ENCODE measurements around the gene NOTUM. TPM values are rescaled to one million over a fixed set of nuclear protein-coding genes. Genes with fewer than 3 reads are reported as not detected.
A peak's percentile ranks its signal among the peaks of the same experiment; 100 is the strongest.
"Not testable (repeated sequence)": the region's sequence is repeated elsewhere in the genome, so short reads cannot be mapped to it uniquely, and the experiment has no call there.

NOTUM gene
- total RNA-seq, 1 donor from 2014 or later, result not detected

GRCh38 chr17:81923302-81924260, 37.4 kb downstream of the NOTUM start:
- peak; percentile 51 for DNase-seq

GRCh38 chr17:81922566-81923301, 38.3 kb downstream of the NOTUM start:
- DNase-seq, result no peak

GRCh38 chr17:81921996-81922565, 38.9 kb downstream of the NOTUM start:
- no peak for DNase-seq

- DNase-seq, result no peak
Observed at GRCh38 chr17:81921537-81921862, 39.5 kb downstream of the NOTUM start.

GRCh38 chr17:81920612-81921536, 40.1 kb downstream of the NOTUM start:
- no peak for DNase-seq

DNA sequence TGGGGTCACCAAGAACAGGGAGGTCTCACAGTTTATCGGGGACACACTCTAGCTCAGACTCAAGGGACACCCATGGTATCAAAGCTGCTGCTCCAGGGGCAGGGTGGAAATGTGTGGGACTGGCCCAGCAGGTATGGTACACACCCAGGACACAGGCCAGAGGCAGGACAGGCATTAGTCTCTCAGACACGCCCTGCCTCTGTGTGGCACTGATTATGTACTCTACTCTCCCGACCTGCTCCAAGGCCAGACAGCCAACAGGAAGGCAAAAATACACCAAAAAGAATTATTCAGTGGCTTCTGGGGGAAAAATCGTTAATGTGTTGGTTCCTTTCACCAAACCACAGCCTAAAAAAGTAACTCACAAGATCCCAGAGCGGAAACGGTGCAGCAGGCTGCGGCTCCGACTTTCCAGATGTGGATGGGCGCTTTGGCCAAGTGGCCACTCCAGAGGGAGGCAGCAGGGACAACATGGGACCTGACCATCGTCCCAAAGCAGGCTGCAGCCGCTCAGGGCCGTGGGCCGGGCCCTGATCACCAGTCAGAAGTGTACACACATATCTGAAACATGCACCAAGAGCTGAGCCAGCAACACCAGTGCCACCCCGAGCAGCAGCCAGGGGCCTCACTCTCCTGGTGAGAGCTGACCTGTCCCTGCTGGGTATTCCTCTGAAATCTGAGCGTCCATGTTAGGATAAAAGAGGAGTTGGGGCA, 42.0 kb downstream of the NOTUM start:
- DNase-seq, result no peak

GRCh38 chr17:81918333-81918669, 42.7 kb downstream of the NOTUM start:
- DNase-seq, result not testable (repeated sequence)

DNA sequence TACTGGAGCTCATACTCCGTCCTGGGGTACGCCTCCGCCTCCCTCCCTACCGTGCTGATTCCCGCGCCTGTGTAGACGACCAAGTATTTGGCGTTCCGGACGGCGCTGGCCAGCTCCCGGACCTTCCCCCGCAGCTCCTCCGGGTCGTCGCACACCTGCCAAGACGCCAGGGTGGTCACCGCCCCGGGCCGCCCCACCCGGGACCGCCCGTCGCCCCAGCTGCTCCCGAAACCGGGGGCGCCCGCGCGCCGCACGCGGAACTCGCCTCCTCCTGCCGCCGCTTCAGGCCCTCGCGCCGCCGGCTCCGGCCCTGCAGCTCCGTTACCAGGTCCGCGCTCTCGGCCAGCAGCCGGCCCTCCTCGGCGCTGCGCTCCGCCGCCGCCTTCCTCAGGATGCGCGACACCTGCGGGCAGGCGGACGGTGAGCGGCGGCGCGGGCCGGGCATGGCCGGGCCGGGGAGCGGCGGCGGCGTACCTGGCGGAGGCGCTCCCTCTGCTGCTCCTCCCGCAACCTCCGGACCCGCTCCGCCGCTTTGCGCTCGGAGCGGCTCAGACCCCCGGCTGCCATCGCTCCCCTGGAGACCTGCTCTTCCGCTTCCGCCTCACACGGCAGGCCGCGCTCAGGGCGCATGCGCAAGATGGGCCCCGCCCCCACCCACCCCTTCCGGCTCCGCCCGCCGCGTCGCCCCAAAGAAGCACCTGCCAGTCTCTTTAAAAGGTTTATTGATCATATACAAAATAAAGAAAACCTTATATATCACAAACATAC, 43.2 kb downstream of the NOTUM start, which contains the start of gene SIRT7:
SIRT7 (minus strand) TSS at position 612 of the 768 bp plus-strand sequence; CDS start at position 567, 45 bp downstream.
- peak; percentile 80 for DNase-seq

DNA sequence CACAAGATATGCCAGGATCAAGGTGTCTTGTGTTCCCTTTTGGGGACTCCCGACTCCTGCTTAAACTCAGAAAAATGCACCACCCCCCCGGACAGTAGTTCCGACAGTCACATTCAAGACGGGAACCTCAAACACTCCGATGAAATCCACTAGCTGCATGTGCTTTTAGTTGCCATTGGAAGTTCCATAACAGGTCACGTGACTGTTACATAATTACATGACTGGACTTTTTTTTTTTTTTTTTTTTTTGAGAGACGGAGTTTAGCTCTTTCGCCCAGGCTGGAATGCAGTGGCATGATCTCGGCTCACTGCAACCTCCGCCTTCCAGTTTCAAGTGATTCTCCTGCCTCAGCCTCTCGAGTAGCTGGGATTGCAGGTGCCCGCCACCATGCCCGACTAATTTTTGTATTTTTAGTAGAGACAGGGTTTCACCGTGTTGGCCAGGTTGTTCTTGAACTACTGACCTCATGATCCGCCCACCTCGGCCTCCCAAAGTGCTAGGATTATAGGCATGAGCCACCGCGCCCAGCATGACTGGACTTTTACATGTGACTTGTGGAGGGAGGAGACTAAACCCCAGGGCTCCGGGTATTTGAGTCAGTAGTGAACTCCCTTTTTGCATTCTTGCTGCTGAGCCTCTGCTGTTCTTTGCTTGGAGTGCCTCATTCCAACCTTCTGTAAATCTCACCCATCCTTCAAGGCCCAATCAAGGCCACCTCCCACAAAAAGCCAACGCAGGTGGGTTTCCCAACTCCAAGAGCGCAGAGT, 44.6 kb downstream of the NOTUM start:
- DNase-seq, result no peak

DNA sequence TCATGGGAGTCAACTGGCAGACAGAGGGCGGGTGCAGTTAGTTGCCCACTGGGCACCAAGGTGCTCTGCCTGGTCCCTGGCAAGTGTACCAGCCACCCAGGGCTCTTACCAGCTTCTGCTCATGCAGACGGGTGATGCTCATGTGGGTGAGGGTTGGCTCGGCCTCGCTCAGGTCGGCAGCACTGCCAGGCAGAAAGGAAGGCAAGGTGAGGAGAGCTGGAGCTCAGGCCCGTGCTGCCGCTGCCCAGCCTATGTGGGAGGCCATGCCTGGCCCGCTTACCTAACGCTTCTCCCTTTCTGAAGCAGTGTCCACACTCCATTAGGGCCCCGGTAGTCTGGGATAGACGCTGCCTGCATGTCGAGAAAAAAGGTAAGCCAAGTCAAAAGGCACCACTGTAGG, 45.7 kb downstream of the NOTUM start:
- DNase-seq, result no peak

DNA sequence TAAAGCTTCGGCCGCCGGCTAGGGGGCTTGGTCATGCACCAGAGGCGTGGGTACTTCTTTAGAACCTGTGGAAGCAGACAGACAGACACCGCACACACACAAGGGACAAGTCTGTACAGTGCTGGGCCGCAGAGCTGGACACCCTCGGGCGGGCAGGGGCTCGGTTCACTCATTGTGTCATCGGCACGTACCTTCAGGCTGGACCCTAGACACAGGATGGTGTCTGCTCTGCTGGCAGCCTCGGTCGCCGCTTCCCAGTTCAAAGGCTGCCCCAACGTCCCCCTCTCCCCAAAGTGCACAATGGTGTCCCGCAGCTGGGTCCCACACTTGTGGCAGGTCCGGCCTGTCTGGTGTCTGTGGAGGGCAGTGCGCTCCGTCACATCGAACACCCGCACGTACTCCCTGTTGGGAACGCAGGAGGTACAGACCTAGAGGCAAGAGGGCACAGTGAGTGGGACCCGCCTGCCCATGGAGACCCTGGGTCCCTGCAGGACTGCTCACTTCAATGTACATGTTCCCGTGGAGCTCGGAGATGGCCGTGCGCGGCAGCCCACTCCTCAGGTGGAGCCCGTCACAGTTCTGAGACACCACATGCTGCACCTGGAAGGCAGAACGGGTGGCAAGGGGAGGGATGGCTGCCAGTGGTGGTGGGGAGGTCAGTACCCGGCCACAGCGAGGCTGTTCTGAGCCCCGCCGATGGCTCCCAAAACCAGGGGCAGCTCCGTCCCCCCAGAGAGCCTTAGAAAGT, 46.7 kb downstream of the NOTUM start:
- DNase-seq, result no peak

DNA sequence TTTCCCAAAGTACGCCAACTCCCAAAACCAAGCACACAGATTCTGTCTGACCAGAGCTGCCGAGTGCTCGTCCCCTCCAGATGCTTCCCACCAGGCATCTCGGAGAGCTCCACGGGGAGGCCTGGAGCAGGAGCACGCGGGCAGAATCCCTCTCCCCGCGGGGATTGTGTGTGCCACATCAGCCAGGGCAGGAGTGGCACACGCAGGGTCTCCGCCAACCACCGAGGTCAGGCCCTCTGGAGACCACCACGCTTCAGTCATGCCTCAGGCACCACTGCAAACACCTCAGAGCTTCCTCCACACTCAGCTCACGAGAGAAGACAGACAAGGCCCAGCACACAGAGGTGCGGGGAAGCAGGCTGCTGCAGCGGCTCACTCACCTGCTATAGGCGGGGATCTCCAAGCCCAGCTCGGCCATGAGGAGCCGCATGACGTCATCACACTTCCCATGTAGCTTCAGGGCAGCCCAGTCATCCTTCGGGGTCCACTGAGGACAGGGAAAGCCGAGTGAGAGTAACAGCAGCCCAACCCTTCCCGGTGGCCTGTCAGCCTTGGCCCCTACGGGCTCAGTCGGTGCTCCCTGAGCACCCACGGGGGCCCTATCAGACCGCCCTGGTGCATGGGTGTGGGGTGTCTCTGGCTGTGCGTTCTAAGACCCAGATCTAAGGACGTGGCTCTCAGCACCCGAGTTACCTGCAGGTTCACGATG, 47.4 kb downstream of the NOTUM start:
- no peak for DNase-seq

DNA sequence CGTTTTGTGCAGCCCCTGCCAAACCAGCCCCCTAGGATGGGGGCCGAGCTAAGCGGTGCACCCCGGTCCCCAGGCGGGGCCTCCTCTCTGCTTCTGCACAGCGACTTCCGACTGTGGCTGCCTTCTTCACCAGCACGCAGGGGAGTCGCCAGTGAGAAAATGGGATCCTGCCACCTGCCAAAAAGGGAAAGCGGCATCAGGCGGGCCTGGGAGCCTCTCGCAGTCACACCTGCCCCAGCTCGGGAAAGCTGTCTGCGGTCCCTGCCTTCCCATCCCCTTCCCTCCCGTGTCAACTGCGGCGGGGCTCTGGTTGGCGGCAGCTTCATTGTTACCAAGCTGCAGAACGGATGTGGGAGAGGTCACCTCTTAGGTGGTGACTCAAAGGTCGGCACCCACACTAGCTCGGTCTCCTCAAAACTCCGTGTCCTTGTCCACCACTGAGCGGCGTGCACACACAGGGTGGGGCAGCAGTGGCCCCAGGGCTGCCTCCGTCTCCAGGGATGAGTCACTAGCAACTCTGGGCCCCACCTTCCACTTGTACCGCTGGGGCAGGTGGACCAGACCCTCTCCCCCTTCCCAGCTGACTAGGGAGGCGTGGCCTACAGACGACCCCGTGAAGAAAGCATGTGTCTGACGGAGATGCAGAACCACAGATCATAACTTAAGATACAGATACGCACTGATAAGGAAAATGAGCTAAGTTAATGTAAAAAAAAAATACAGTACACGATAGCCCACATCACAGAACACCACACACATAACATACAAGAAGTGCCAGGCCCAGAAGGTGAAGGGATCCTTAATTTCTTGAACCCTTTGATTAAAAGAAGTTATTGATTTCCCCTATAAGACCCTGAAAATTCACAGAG, 48.3 kb downstream of the NOTUM start:
- DNase-seq, result no peak

DNA sequence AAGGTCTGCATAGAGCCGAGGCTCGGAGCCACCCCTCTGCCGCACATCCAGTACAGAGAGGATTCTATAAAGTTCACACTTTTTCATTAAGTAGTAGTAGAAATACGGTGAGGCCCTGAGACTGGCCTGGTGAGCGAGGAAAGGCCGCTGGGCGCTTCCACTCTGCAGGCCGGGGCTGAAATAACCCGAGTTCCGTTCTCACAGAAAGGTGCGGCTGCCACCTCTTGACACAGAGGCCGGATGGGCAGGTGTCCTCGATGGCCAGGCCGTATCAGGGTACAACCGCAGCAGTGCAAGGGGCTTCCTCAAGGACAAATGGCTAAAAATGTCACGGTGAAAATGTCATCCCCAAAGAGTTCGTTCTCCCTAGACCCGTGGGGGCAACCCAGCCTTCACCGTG, 49.0 kb downstream of the NOTUM start:
- DNase-seq, result no peak

- peak; percentile 90 for DNase-seq
Observed at GRCh38 chr17:81911277-81911961, 49.6 kb downstream of the NOTUM start, which contains the start of gene PCYT2. Gene PCYT2, minus strand, starts transcription at chr17:81911399. Its CDS starts 44 bp downstream, at chr17:81911355.

DNA sequence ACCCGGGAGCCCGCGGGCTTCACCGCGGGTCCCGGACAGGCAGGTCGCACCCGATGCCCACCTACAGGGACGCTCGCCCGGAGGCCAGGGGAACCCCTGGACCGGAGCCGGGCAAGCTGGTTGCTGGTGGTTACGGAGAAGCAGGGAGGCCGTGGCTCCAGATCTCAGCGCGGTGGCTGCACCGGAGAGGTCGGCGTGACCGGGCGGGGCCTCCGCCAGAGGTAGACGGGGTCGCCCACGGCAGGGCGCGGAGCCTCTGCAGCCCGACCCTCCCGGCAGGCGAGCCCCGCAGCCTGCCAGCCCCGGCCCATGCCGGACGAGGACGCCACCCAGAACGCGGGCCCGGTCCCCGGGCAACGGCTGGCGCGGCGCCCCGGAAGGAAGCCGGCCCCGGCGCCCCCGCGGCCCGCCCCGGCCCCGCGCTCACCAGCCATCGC, 50.1 kb downstream of the NOTUM start:
- DNase-seq, result no peak

Data from dermis blood vessel endothelial cell (primary cell).